Osteocyte (in vitro differentiated cells): Measurements from ENCODE around the gene TTC3. TPM values are rescaled to one million over a fixed set of nuclear protein-coding genes. Genes with fewer than 3 reads are reported as not detected.
"Not testable (repeated sequence)": the region's sequence is repeated elsewhere in the genome, so short reads cannot be mapped to it uniquely, and the experiment has no call there.

Experiments used
- DNase-seq: peaks from one replicate; pipeline ENCODE4 v3.0.0; 2021; ENCODE audit warnings: mixed read lengths; ENCODE audit not compliant: unreplicated experiment; ENCODE audit errors: extremely low spot score
- H3K27ac Mint-ChIP-seq: one replicate; pipeline ENCODE4 v1.8.0; 2021; ENCODE audit warnings: mild to moderate bottlenecking, mixed read lengths; ENCODE audit not compliant: unreplicated experiment
- H3K27me3 Mint-ChIP-seq: one replicate; pipeline ENCODE4 v1.8.0; 2021; ENCODE audit warnings: mixed read lengths; ENCODE audit not compliant: unreplicated experiment
- H3K36me3 Mint-ChIP-seq: one replicate; pipeline ENCODE4 v1.8.0; 2021; ENCODE audit warnings: mixed read lengths; ENCODE audit not compliant: unreplicated experiment
- H3K4me1 Mint-ChIP-seq: one replicate; pipeline ENCODE4 v1.8.0; 2021; ENCODE audit warnings: mixed read lengths; ENCODE audit not compliant: unreplicated experiment
- H3K4me3 Mint-ChIP-seq: one replicate; pipeline ENCODE4 v1.8.0; 2021; ENCODE audit warnings: mild to moderate bottlenecking, moderate library complexity, mixed read lengths; ENCODE audit not compliant: unreplicated experiment
- H3K9me3 Mint-ChIP-seq: one replicate; pipeline ENCODE4 v1.8.0; 2021; ENCODE audit warnings: mixed read lengths; ENCODE audit not compliant: unreplicated experiment
- total RNA-seq: library from RNA; stranded (reverse); gene quantifications from 2 replicates; pipeline ENCODE4 v1.2.1, GENCODE V29; 2021
- TF ChIP-seq, protein P1 (sequence below): fragments of 200-600 bp; sonication (generic); IDR thresholded peaks from 2 replicates; pipeline ENCODE4 v1.5.0; 2021; ENCODE audit warnings: antibody characterized with exemption, mild to moderate bottlenecking, moderate library complexity

Gene TTC3
- total RNA-seq, 1 donor from 2014 or later = 252 TPM

DNA sequence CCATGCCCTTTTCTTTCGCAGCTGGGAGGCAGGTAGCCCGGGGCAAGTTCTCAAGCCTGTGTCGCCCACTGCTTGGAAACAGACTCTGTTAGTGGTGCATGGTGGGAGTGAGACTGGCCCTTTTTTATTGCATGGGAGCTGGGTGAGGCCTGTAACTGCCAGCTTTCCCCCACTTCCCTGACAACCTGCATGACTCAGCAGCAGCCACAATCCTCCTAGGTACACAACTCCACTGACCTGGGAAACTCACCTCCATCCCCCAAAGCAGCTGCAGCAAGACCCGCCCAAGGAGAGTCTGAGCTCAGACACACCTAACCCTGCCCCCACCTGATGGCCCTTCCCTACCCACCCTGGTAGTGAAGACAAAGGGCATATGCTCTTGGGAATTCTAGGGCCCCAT is 26.0 kb upstream of the TTC3 start:
- H3K27me3 Mint-ChIP-seq = peaks cover 26% of the 10 kb centered on the region
- no peak overlapping the region for H3K27ac Mint-ChIP-seq
- TF ChIP-seq, protein P1, sequence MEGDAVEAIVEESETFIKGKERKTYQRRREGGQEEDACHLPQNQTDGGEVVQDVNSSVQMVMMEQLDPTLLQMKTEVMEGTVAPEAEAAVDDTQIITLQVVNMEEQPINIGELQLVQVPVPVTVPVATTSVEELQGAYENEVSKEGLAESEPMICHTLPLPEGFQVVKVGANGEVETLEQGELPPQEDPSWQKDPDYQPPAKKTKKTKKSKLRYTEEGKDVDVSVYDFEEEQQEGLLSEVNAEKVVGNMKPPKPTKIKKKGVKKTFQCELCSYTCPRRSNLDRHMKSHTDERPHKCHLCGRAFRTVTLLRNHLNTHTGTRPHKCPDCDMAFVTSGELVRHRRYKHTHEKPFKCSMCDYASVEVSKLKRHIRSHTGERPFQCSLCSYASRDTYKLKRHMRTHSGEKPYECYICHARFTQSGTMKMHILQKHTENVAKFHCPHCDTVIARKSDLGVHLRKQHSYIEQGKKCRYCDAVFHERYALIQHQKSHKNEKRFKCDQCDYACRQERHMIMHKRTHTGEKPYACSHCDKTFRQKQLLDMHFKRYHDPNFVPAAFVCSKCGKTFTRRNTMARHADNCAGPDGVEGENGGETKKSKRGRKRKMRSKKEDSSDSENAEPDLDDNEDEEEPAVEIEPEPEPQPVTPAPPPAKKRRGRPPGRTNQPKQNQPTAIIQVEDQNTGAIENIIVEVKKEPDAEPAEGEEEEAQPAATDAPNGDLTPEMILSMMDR = no peak
- no peak for DNase-seq
- H3K4me3 Mint-ChIP-seq = no peak overlapping the region
- H3K9me3 Mint-ChIP-seq = no peaks in the 10 kb centered on the region
- no peaks in the 10 kb centered on the region for H3K36me3 Mint-ChIP-seq
- peaks cover 3% of the 10 kb centered on the region for H3K4me1 Mint-ChIP-seq

DNA sequence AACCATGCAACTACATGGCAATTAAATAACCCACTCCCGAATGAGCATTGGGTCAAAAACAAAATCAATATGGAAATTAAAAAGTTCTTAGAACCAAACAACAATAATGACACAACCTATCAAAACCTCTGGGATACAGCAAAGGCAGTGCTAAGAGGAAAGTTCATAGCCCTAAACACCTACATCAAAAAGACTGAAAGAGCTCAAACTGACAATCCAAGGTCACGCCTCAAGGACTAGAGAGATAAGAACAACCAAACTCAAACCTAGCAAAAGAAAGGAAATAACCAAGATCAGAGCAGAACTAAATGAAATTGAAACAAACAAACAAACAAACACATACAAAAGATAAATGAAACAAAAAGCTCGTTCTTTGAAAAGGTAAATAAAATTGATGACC is 23.3 kb upstream of the TTC3 start:
- not testable (repeated sequence) for H3K4me1 Mint-ChIP-seq, DNase-seq, H3K9me3 Mint-ChIP-seq, H3K4me3 Mint-ChIP-seq, H3K36me3 Mint-ChIP-seq, H3K27ac Mint-ChIP-seq
- H3K27me3 Mint-ChIP-seq = peaks cover 31% of the 10 kb centered on the region

DNA sequence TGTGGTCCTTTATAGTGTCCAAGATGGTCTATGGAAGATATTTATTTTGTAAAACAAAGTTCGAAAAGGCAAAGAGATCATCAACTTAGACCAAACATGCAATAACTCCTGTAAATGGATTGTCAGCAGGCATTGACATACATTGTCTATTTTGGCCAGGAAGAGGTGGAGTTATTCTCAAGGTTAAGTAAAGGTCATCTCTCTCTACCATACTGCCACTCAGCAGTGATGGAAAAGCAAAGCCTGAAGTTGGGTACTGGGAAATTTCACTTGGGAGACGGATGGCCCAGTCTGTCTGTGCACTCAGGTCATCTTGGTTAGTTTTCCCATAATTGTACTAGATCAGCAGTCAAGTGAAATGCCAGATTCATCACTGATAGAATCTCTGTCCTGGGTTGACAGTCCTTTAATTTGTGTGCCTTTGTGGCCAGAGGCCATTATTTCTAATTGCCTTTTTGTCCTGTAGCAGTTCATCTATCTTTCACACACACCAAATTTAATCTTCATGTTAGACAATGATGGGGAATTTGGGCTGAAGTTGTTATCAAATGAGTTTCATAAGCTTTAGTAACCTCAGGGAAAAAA is 17.7 kb upstream of the TTC3 start:
- H3K27ac Mint-ChIP-seq = no peak overlapping the region
- TF ChIP-seq, protein P1 = no peak
- DNase-seq = no peak

DNA sequence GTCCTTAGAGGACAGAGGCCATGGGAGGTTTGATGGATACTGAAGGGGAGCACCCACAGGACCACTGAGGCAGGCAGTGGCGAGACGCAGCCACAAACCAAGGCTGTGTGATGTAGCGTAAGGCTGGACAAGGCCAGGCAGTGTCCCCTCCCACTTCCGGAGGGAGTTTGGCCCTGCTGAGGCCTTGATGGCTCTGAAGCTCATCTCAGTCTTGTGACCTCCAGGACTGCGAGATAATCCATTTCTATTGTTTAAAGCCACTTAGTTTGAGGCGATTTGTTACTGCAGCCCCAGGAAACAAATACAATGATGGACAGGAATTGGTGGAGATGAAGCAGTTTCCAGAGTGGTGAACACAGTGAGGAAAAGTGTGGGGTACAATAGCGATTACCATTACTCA is 15.4 kb upstream of the TTC3 start:
- DNase-seq = no peak
- TF ChIP-seq, protein P1 = no peak
- Mint-ChIP-seq H3K4me1 (peaks cover 31% of the 10 kb centered on the region), H3K9me3 (no peaks in the 10 kb centered on the region), H3K27me3 (peaks cover 6% of the 10 kb centered on the region), H3K36me3 (no peaks in the 10 kb centered on the region), H3K27ac (no peak overlapping the region), H3K4me3 (no peak overlapping the region)

More for the DNA sequence above, 17.7 kb upstream of the TTC3 start:
- Mint-ChIP-seq H3K4me1 (peaks cover 11% of the 10 kb centered on the region), H3K36me3 (no peaks in the 10 kb centered on the region), H3K9me3 (no peaks in the 10 kb centered on the region), H3K4me3 (no peak overlapping the region), H3K27me3 (peaks cover 10% of the 10 kb centered on the region)

DNA sequence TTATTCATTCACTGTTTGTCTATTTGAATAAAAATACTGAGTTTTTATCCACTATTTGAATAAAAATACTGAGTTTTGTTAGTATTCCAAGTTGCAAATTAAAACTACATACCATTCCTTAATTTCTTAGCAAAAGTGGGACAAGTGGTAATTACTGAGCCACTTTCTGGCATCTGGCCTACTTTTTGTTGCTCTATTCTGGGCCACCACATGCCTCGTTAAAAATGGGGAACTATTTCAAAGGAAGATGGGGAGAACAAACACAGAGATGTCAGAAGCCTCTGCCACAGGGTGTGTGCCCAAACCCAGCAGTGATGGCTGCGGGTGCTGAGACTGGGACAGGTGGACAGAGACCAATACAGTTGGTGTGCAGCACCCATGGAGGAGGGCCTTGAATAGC is 14.8 kb upstream of the TTC3 start:
- H3K4me1 Mint-ChIP-seq = peaks cover 31% of the 10 kb centered on the region
- no peak overlapping the region for H3K27ac Mint-ChIP-seq
- peaks cover 6% of the 10 kb centered on the region for H3K27me3 Mint-ChIP-seq

More for the DNA sequence above, 14.8 kb upstream of the TTC3 start:
- no peak for DNase-seq
- H3K4me3 Mint-ChIP-seq = no peak overlapping the region
- H3K36me3 Mint-ChIP-seq = no peaks in the 10 kb centered on the region
- TF ChIP-seq, protein P1 = no peak
- H3K9me3 Mint-ChIP-seq = no peaks in the 10 kb centered on the region
